LNCAP (cell line): ENCODE measurements around the gene NOL11.

Source experiments
- CTCF ChIP-seq: fragments of 450-650 bp; IDR thresholded peaks from 2 replicates; pipeline ENCODE4 v1.5.1; 2017; ENCODE audit warnings: mild to moderate bottlenecking

NOL11 gene

GRCh38 chr17:67679721-67680120 is 38.0 kb upstream of the NOL11 start:
- no peak for TF ChIP-seq CTCF

GRCh38 chr17:67680445-67681224 is 37.1 kb upstream of the NOL11 start:
- no peak for TF ChIP-seq CTCF

- no peak for TF ChIP-seq CTCF
These were observed 35.5 kb upstream of the NOL11 start for GRCh38 chr17:67682196-67682595.

GRCh38 chr17:67685351-67685750 is 32.4 kb upstream of the NOL11 start:
- no peak for TF ChIP-seq CTCF

GRCh38 chr17:67686241-67686640 is 31.5 kb upstream of the NOL11 start:
- TF ChIP-seq CTCF, result no peak

GRCh38 chr17:67687511-67687910 is 30.2 kb upstream of the NOL11 start:
- no peak for TF ChIP-seq CTCF

GRCh38 chr17:67689534-67690177 is 28.1 kb upstream of the NOL11 start:
- peak; percentile 75 for TF ChIP-seq CTCF
